ENCODE data around the gene WDR36.

- TF ChIP-seq HNRNPL (IDR thresholded peaks at IDR 0.05; ENCODE audit: low read depth, low read length), result no peak
- TF ChIP-seq, protein P1, sequence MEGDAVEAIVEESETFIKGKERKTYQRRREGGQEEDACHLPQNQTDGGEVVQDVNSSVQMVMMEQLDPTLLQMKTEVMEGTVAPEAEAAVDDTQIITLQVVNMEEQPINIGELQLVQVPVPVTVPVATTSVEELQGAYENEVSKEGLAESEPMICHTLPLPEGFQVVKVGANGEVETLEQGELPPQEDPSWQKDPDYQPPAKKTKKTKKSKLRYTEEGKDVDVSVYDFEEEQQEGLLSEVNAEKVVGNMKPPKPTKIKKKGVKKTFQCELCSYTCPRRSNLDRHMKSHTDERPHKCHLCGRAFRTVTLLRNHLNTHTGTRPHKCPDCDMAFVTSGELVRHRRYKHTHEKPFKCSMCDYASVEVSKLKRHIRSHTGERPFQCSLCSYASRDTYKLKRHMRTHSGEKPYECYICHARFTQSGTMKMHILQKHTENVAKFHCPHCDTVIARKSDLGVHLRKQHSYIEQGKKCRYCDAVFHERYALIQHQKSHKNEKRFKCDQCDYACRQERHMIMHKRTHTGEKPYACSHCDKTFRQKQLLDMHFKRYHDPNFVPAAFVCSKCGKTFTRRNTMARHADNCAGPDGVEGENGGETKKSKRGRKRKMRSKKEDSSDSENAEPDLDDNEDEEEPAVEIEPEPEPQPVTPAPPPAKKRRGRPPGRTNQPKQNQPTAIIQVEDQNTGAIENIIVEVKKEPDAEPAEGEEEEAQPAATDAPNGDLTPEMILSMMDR (IDR thresholded peaks at IDR 0.05 in 2 of 3, conservative IDR thresholded peaks at IDR 0.05 in 1 of 3; ENCODE audit: insufficient read depth in 2 of 3, low read depth in 1 of 3, low read length in 3 of 3), result no peak
- TF ChIP-seq MED1 (CRISPR knock-in tag; IDR thresholded peaks at IDR 0.05; ENCODE audit: borderline replicate concordance), result no peak
- TF ChIP-seq, protein P2, sequence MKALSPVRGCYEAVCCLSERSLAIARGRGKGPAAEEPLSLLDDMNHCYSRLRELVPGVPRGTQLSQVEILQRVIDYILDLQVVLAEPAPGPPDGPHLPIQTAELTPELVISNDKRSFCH (CRISPR knock-in tag; IDR thresholded peaks at IDR 0.05), result no peak
- TF ChIP-seq, protein P2 (tag; IDR thresholded peaks at IDR 0.05), result no peak
- TF ChIP-seq NBN (IDR thresholded peaks at IDR 0.05; ENCODE audit: low read depth), result no peak
- TF ChIP-seq SAFB2 (IDR thresholded peaks at IDR 0.05; ENCODE audit: borderline replicate concordance, low read depth, low read length, severe bottlenecking), result no peak
- TF ChIP-seq, protein P3, sequence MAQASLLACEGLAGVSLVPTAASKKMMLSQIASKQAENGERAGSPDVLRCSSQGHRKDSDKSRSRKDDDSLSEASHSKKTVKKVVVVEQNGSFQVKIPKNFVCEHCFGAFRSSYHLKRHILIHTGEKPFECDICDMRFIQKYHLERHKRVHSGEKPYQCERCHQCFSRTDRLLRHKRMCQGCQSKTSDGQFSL (CRISPR knock-in tag; IDR thresholded peaks at IDR 0.05), result no peak
- TF ChIP-seq, protein P3 (tag; IDR thresholded peaks at IDR 0.05), result no peak
- no peak for TF ChIP-seq MYNN (IDR thresholded peaks at IDR 0.05)
- no peak for TF ChIP-seq MYNN (CRISPR knock-in tag; IDR thresholded peaks at IDR 0.05)
- TF ChIP-seq ZNF140 (CRISPR knock-in tag; IDR thresholded peaks at IDR 0.05), result no peak
- no peak for TF ChIP-seq NR2C2 (CRISPR knock-in tag; IDR thresholded peaks at IDR 0.05)
- no peak for TF ChIP-seq NR2C2 (tag; IDR thresholded peaks at IDR 0.05)
These were observed 75.4 kb downstream of the WDR36 start for GRCh38 chr5:111167551-111167950.
